Measurements from ENCODE around the gene CFL2. TPM values are rescaled to one million over a fixed set of nuclear protein-coding genes. Genes with fewer than 3 reads are reported as not detected.

CFL2 gene
- total and polyA plus RNA-seq, 4 donors = 71.6 to 143 (median 112) TPM

DNA sequence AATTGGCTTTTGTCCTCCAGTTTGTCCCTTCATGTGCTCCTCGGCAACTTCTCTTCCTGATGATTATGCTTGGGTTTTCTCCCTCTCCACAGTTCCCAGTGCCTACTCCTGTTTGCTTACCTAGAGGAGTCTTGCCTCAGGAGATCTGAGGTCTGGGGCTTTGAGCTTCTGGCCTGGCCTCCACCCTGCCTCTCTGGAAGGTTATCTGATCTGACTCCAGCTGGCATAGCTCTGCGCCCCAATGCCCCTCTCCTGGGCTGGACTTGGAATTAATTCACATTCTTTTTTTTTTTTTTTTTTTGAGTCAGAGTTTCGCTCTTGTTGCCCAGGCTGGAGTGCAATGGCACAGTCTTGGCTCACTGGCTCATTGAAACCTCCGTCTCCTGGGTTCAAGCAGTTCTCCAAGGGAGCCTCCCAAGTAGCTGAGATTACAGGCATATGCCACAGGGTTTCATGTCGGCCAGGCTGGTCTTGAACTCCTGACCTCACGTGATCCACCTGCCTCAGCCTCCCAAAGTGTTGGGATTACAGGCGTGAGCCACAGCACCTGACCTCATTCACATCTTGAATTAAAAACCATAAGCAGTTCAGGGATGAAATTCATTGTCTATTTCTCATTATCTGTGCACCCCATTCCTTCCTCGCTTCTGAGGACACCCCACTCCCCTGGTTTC, 33.5 kb downstream of the CFL2 start:
- no peaks in the 10 kb centered on the region for H3K36me3 ChIP-seq (ENCODE audit: control insufficient read depth, insufficient read depth, low read length)
- no peaks in the 10 kb centered on the region for H3K9me3 ChIP-seq (ENCODE audit: control insufficient read depth, insufficient read depth, low read length)
- H3K4me3 ChIP-seq (ENCODE audit: low read depth, low read length) = no peak overlapping the region
- no peaks in the 10 kb centered on the region for H3K27me3 ChIP-seq (ENCODE audit: control insufficient read depth, insufficient read depth, low read length)
- no peaks in the 10 kb centered on the region for H3K4me1 ChIP-seq (ENCODE audit: control insufficient read depth, insufficient read depth, low read length)
- no peak overlapping the region for H3K27ac ChIP-seq (ENCODE audit: low read depth, low read length)
- DNase-seq (ENCODE audit: low read depth in 4 of 6, low spot score in 6 of 6) = no peak
- WGBS (ENCODE audit: insufficient coverage) = 84% methylated on average over 7 of the region's 8 CpGs

- 100% methylated on average over 1 of the region's 8 CpGs for WGBS (ENCODE audit: insufficient coverage)
- no peaks in the 10 kb centered on the region for H3K27me3 ChIP-seq (ENCODE audit: control insufficient read depth, insufficient read depth, low read length)
- H3K27ac ChIP-seq (ENCODE audit: low read depth, low read length) = no peak overlapping the region
- no peaks in the 10 kb centered on the region for H3K36me3 ChIP-seq (ENCODE audit: control insufficient read depth, insufficient read depth, low read length)
- H3K4me3 ChIP-seq (ENCODE audit: low read depth, low read length) = no peak overlapping the region
- DNase-seq (ENCODE audit: low read depth in 4 of 6, low spot score in 6 of 6) = no peak
- H3K4me1 ChIP-seq (ENCODE audit: control insufficient read depth, insufficient read depth, low read length) = no peaks in the 10 kb centered on the region
- no peaks in the 10 kb centered on the region for H3K9me3 ChIP-seq (ENCODE audit: control insufficient read depth, insufficient read depth, low read length)
Observed at GRCh38 chr14:34678735-34679134, 35.7 kb downstream of the CFL2 start.

- H3K4me1 ChIP-seq (ENCODE audit: control insufficient read depth, insufficient read depth, low read length) = no peaks in the 10 kb centered on the region
- no peak overlapping the region for H3K4me3 ChIP-seq (ENCODE audit: low read depth, low read length)
- H3K27ac ChIP-seq (ENCODE audit: low read depth, low read length) = no peak overlapping the region
- H3K36me3 ChIP-seq (ENCODE audit: control insufficient read depth, insufficient read depth, low read length) = no peaks in the 10 kb centered on the region
- no peaks in the 10 kb centered on the region for H3K9me3 ChIP-seq (ENCODE audit: control insufficient read depth, insufficient read depth, low read length)
- DNase-seq (ENCODE audit: low read depth in 4 of 6, low spot score in 6 of 6) = no peak
- no peaks in the 10 kb centered on the region for H3K27me3 ChIP-seq (ENCODE audit: control insufficient read depth, insufficient read depth, low read length)
- 80% methylated on average over 1 of the region's 7 CpGs for WGBS (ENCODE audit: insufficient coverage)
Observed at GRCh38 chr14:34678306-34678705, 36.1 kb downstream of the CFL2 start.

DNA sequence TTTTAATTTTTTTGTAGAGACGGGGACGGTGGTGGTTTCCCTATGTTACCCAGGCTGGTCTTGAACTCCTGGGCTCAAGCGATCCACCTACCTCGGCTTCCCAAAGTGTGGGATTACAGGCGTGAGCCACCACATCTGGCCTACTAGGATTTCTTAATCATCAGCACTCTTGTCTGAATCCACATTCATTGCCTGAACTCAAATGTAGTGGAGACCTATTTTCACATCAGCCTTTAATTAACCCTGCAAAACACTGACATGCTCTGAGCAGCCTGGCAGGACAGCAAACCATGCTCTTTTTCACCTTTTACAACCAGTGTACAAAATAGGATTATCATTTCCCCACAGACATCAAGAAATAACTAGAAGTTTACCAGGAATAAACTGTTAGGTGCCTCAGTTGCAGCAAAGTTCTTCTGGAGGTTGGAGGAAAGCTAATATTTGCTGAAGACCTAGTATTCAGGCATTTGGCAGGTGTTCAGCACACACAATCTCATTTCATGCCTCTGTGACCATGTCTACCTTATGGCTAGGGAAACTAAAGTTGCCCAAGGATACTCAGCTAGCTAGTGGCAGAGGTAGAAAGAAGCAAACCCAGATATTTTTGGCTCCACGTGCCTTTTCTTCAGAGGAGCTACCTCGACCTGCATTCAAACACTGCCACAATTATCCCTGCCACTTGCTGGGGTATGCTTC, 37.7 kb downstream of the CFL2 start:
- 93% methylated on average over 5 of the region's 7 CpGs for WGBS (ENCODE audit: insufficient coverage)
- Histone ChIP-seq H3K27ac (ENCODE audit: low read depth, low read length) (no peak overlapping the region), H3K36me3 (ENCODE audit: control insufficient read depth, insufficient read depth, low read length) (no peaks in the 10 kb centered on the region), H3K4me1 (ENCODE audit: control insufficient read depth, insufficient read depth, low read length) (no peaks in the 10 kb centered on the region), H3K4me3 (ENCODE audit: low read depth, low read length) (no peak overlapping the region), H3K9me3 (ENCODE audit: control insufficient read depth, insufficient read depth, low read length) (no peaks in the 10 kb centered on the region), H3K27me3 (ENCODE audit: control insufficient read depth, insufficient read depth, low read length) (no peaks in the 10 kb centered on the region)
- no peak for DNase-seq (ENCODE audit: low read depth in 4 of 6, low spot score in 6 of 6)

DNA sequence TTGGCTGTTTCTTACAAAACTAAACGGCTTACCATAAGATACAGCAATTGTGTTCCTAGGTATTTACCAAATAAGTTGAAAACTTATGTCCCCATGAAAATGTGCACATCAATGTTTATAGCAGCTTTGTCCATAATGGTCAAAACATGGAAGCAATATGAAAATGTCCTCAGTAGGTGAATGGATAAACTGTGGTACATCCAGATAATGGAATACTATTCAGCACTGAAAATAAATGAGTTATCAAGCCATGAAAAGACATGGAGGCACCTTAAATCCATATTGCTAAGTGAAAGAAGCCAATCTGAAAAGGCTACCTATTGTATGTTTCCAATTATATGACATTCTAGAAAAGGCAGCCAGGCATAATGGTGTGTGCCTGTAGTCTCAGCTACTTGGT, 40.7 kb downstream of the CFL2 start:
- no peak overlapping the region for H3K4me3 ChIP-seq (ENCODE audit: low read depth, low read length)

GRCh38 chr14:34671716-34672115, 42.7 kb downstream of the CFL2 start:
- 38% methylated on average over 1 of the region's 6 CpGs for WGBS (ENCODE audit: insufficient coverage)
- H3K4me1 ChIP-seq (ENCODE audit: control insufficient read depth, insufficient read depth, low read length) = no peaks in the 10 kb centered on the region
- no peaks in the 10 kb centered on the region for H3K27me3 ChIP-seq (ENCODE audit: control insufficient read depth, insufficient read depth, low read length)
- no peak overlapping the region for H3K4me3 ChIP-seq (ENCODE audit: low read depth, low read length)
- no peaks in the 10 kb centered on the region for H3K36me3 ChIP-seq (ENCODE audit: control insufficient read depth, insufficient read depth, low read length)
- no peak for DNase-seq (ENCODE audit: low read depth in 4 of 6, low spot score in 6 of 6)
- H3K9me3 ChIP-seq (ENCODE audit: control insufficient read depth, insufficient read depth, low read length) = no peaks in the 10 kb centered on the region
- H3K27ac ChIP-seq (ENCODE audit: low read depth, low read length) = no peak overlapping the region

More for the DNA sequence above, 40.7 kb downstream of the CFL2 start:
- no CpG with 5 or more reads among the region's 1 CpG for WGBS (ENCODE audit: insufficient coverage)
- no peak for DNase-seq (ENCODE audit: low read depth in 4 of 6, low spot score in 6 of 6)
- H3K4me1 ChIP-seq (ENCODE audit: control insufficient read depth, insufficient read depth, low read length) = no peaks in the 10 kb centered on the region
- no peaks in the 10 kb centered on the region for H3K9me3 ChIP-seq (ENCODE audit: control insufficient read depth, insufficient read depth, low read length)
- no peaks in the 10 kb centered on the region for H3K27me3 ChIP-seq (ENCODE audit: control insufficient read depth, insufficient read depth, low read length)
- no peak overlapping the region for H3K27ac ChIP-seq (ENCODE audit: low read depth, low read length)
- no peaks in the 10 kb centered on the region for H3K36me3 ChIP-seq (ENCODE audit: control insufficient read depth, insufficient read depth, low read length)

GRCh38 chr14:34668111-34668510, 46.3 kb downstream of the CFL2 start:
- Histone ChIP-seq H3K27me3 (ENCODE audit: control insufficient read depth, insufficient read depth, low read length) (no peaks in the 10 kb centered on the region), H3K36me3 (ENCODE audit: control insufficient read depth, insufficient read depth, low read length) (no peaks in the 10 kb centered on the region), H3K4me1 (ENCODE audit: control insufficient read depth, insufficient read depth, low read length) (no peaks in the 10 kb centered on the region), H3K9me3 (ENCODE audit: control insufficient read depth, insufficient read depth, low read length) (no peaks in the 10 kb centered on the region), H3K27ac (ENCODE audit: low read depth, low read length) (no peak overlapping the region), H3K4me3 (ENCODE audit: low read depth, low read length) (no peak overlapping the region)
- WGBS (ENCODE audit: insufficient coverage) = 100% methylated on average over 1 of the region's 2 CpGs
- no peak for DNase-seq (ENCODE audit: low read depth in 4 of 6, low spot score in 6 of 6)

- DNase-seq (ENCODE audit: low read depth in 4 of 6, low spot score in 6 of 6) = no peak
- WGBS (ENCODE audit: insufficient coverage) = 95% methylated on average over 4 of the region's 7 CpGs
- H3K27ac ChIP-seq (ENCODE audit: low read depth, low read length) = no peak overlapping the region
Observed at GRCh38 chr14:34667007-34667406, 47.4 kb downstream of the CFL2 start.

GRCh38 chr14:34665785-34666435, 48.5 kb downstream of the CFL2 start:
- WGBS (ENCODE audit: insufficient coverage) = no CpG with 5 or more reads among the region's 2 CpGs
- Histone ChIP-seq H3K9me3 (ENCODE audit: control insufficient read depth, insufficient read depth, low read length) (no peaks in the 10 kb centered on the region), H3K27ac (ENCODE audit: low read depth, low read length) (no peak overlapping the region), H3K4me3 (ENCODE audit: low read depth, low read length) (no peak overlapping the region), H3K27me3 (ENCODE audit: control insufficient read depth, insufficient read depth, low read length) (no peaks in the 10 kb centered on the region), H3K36me3 (ENCODE audit: control insufficient read depth, insufficient read depth, low read length) (no peaks in the 10 kb centered on the region), H3K4me1 (ENCODE audit: control insufficient read depth, insufficient read depth, low read length) (no peaks in the 10 kb centered on the region)
- peak in 2 of 6 donors; percentile 18 to 65 for DNase-seq (ENCODE audit: low read depth in 4 of 6, low spot score in 6 of 6)

More at GRCh38 chr14:34667007-34667406, 47.4 kb downstream of the CFL2 start:
- Histone ChIP-seq H3K9me3 (ENCODE audit: control insufficient read depth, insufficient read depth, low read length) (no peaks in the 10 kb centered on the region), H3K27me3 (ENCODE audit: control insufficient read depth, insufficient read depth, low read length) (no peaks in the 10 kb centered on the region), H3K36me3 (ENCODE audit: control insufficient read depth, insufficient read depth, low read length) (no peaks in the 10 kb centered on the region), H3K4me3 (ENCODE audit: low read depth, low read length) (no peak overlapping the region), H3K4me1 (ENCODE audit: control insufficient read depth, insufficient read depth, low read length) (no peaks in the 10 kb centered on the region)

All from spinal cord (tissue), 10 donors.